OCI-LY7 (cell line): ENCODE measurements around the gene RPS6KB2.

ENCODE experiments used
- EZH2phosphoT487 ChIP-seq: fragments of 200-600 bp; sonication (generic); IDR thresholded peaks from 2 replicates; pipeline ENCODE4 v1.6.1; 2018; ENCODE audit warnings: low read depth, borderline replicate concordance, mild to moderate bottlenecking, mixed run types, antibody characterized with exemption, low read length, moderate library complexity, mixed read lengths
- TF ChIP-seq, protein P1 (sequence below): fragments of 200-600 bp; sonication (generic); conservative IDR thresholded peaks from 2 replicates; pipeline ENCODE4 v1.5.1; 2014; ENCODE audit warnings: mild to moderate bottlenecking, antibody characterized with exemption, low read length, moderate library complexity, mixed read lengths

DNA sequence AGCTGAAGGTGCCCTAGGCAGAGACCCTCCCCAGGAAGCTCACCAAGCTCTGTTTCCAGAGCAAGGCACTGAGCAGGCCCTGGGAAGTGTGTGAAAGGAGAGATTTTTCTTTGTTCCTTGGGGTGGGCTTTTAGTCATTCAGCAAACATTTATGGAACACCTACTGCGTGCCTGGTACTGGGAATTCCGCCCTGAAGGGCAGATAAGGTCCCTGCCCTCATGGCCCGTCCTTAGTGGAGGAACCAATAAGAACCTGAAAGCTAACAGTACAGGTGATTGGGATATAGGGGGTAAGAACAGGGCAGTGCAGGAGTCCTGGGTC is 36.9 kb downstream of the RPS6KB2 start:
- TF ChIP-seq, protein P1, sequence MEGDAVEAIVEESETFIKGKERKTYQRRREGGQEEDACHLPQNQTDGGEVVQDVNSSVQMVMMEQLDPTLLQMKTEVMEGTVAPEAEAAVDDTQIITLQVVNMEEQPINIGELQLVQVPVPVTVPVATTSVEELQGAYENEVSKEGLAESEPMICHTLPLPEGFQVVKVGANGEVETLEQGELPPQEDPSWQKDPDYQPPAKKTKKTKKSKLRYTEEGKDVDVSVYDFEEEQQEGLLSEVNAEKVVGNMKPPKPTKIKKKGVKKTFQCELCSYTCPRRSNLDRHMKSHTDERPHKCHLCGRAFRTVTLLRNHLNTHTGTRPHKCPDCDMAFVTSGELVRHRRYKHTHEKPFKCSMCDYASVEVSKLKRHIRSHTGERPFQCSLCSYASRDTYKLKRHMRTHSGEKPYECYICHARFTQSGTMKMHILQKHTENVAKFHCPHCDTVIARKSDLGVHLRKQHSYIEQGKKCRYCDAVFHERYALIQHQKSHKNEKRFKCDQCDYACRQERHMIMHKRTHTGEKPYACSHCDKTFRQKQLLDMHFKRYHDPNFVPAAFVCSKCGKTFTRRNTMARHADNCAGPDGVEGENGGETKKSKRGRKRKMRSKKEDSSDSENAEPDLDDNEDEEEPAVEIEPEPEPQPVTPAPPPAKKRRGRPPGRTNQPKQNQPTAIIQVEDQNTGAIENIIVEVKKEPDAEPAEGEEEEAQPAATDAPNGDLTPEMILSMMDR, result no peak
- TF ChIP-seq EZH2phosphoT487, result no peak
